Measurements from ENCODE around the gene NKX2-3. TPM values are rescaled to one million over a fixed set of nuclear protein-coding genes. Genes with fewer than 3 reads are reported as not detected.

NKX2-3 gene
- total RNA-seq, 1 experiment from 2014 or later: 0.25 TPM

GRCh38 chr10:99569253-99569939 is 36.7 kb downstream of the NKX2-3 start:
- DNase-seq (ENCODE audit: extremely low read depth, low read depth): no peak

GRCh38 chr10:99569961-99570360 is 37.2 kb downstream of the NKX2-3 start:
- no peak for DNase-seq (ENCODE audit: extremely low read depth, low read depth)

DNA sequence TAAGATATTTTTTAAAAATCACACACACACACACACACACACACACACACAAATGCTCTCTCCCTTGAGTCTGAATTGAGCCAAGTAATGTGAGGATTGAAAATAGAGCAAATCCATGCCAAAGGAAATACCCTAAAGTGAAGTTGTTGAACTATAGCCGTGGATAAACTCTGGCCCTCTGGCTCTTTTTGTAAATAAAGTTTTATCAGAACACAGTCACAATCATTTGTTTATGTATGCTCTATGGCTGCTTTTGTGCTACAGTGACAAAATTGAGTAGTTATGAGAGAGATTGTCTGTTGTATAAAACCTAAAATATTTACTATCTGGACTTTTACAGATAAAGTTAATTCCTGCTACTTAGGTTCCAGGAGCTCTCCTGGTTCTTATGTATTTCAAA is 39.1 kb downstream of the NKX2-3 start:
- DNase-seq (ENCODE audit: extremely low read depth, low read depth): no peak

DNA sequence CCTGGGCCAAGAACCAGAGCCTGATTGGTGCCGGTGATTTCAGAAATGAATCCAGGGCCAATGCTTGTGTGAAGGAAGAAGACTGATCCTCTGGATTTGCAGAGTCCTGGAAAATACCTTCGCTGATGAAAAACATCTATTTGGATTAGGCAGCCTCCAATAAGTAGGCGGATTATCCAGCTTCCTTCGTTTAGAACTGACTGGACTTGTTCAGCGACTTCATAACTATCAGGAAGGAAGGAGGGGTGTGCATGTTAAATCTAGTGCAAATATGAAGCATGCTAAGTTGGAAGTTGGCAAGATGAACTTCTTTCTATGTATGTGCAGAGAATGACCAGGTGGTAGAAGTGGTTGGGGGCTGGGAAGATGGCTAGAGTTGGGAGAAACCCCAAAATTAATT is 41.0 kb downstream of the NKX2-3 start:
- no peak for DNase-seq (ENCODE audit: extremely low read depth, low read depth)

- DNase-seq (ENCODE audit: extremely low read depth, low read depth): no peak
Observed at GRCh38 chr10:99579971-99580370, 47.2 kb downstream of the NKX2-3 start.

GRCh38 chr10:99582255-99582770 is 49.6 kb downstream of the NKX2-3 start:
- no peak for DNase-seq (ENCODE audit: extremely low read depth, low read depth)

DNA sequence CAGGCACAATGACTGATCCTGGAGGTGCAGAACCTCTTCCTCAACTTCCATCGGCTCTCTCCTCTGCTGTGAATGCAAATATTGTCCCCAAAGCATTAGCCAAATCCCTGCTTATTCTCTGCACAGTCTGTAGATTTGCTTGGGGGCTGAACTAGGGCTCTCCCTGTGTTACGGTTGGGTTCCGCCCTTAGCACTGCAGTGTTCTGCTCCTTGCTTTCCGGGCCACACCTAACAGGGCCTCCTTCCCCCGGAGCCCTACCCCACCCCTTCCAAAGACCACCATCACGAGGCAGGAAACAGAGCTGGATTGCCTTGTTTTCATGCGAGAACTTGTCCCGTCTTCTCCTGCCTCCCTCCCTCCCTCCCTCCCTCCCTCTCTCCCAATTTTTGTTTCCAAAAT is 50.9 kb downstream of the NKX2-3 start:
- no peak for DNase-seq (ENCODE audit: extremely low read depth, low read depth)

Other genes with a start within 250 kb of the NKX2-3 start
- gene CNNM1, start 203.6 kb upstream of the NKX2-3 start, total RNA-seq (2014; rRNA removed; shearing (Covaris generic)): 1.8 and 2.5 TPM in 2 replicates
- 152 and 157 TPM in 2 replicates for gene GOT1, start 102.3 kb upstream of the NKX2-3 start, total RNA-seq (2014; rRNA removed; shearing (Covaris generic))
- gene SLC25A28, start 87.5 kb downstream of the NKX2-3 start, total RNA-seq (2014; rRNA removed; shearing (Covaris generic)): 14.3 and 14.6 TPM in 2 replicates
- gene ENTPD7, start 126.6 kb downstream of the NKX2-3 start, total RNA-seq (2014; rRNA removed; shearing (Covaris generic)): 14.8 and 17.6 TPM in 2 replicates
- gene COX15, start 199.2 kb downstream of the NKX2-3 start, total RNA-seq (2014; rRNA removed; shearing (Covaris generic)): 49.4 and 56.5 TPM in 2 replicates
- gene CUTC, start 199.3 kb downstream of the NKX2-3 start, total RNA-seq (2014; rRNA removed; shearing (Covaris generic)): 51.7 and 66.0 TPM in 2 replicates
- gene ABCC2, start 249.7 kb downstream of the NKX2-3 start, total RNA-seq (2014; rRNA removed; shearing (Covaris generic)): 191 and 232 TPM in 2 replicates